Lower leg skin (tissue), 4 donors: ENCODE results near the gene OTUD3. TPM values are rescaled to one million over a fixed set of nuclear protein-coding genes. Genes with fewer than 3 reads are reported as not detected.
"Not testable (repeated sequence)": the region's sequence is repeated elsewhere in the genome, so short reads cannot be mapped to it uniquely, and the experiment has no call there.

Source experiments
- DNase-seq, 2 donors: peaks; one replicate each; pipeline ENCODE4 v3.0.0-alpha.2; 2019; ENCODE audit warnings: low spot score in 2 of 2
- H3K4me3 ChIP-seq: fragments of 200-600 bp; sonication (generic); 2 replicates; pipeline ENCODE4 v1.5.1; 2017; ENCODE audit warnings: mild to moderate bottlenecking, low read depth; ENCODE audit not compliant: poor library complexity, severe bottlenecking
- CTCF ChIP-seq, 3 donors: fragments of 450-650 bp; IDR thresholded peaks; one replicate each; pipeline ENCODE4 v1.5.1; 2016; ENCODE audit warnings: antibody characterized with exemption in 3 of 3, mild to moderate bottlenecking in 3 of 3, moderate library complexity in 2 of 3
- POLR2A ChIP-seq, 2 donors: fragments of 450-650 bp; IDR thresholded peaks; one replicate each; pipeline ENCODE4 v1.6.1; 2016 to 2017; ENCODE audit warnings: antibody characterized with exemption in 2 of 2, mild to moderate bottlenecking in 1 of 2, moderate library complexity in 1 of 2
- WGBS, 2 donors: methylation state at CpG; one replicate each; pipeline ENCODE4 v1.1.5; 2018; 5-methylcytosine and 5-hydroxymethylcytosine counted together
- intact Hi-C: fragments of 100-400 bp; cut with DNase I; formaldehyde crosslinking; loops from one replicate; pipeline ENCODE4 v1.15.0; 2023; ENCODE audit warnings: low total_unique reads
- total RNA-seq, 4 donors: library from RNA; depleted of rRNA; stranded (reverse); fragments of >200 nt; gene quantifications; one replicate each; pipeline ENCODE4 v1.1.0, GENCODE V29; 2016

OTUD3 gene
- total RNA-seq, 4 donors from 2014 or later: 4.7 to 5.9 (median 5.2) TPM

GRCh38 chr1:19923137-19923952 lies 41.1 kb downstream of the OTUD3 start, which contains the start of gene PLA2G2E:
TSS of gene PLA2G2E (minus strand) at chr1:19923617. CDS start at chr1:19923559, 58 bp downstream.
- no peak for DNase-seq
- H3K4me3 ChIP-seq: no peak within 1 kb of the TSS
- no peak for TF ChIP-seq CTCF (IDR thresholded peaks at IDR 0.05)
- TF ChIP-seq POLR2A (IDR thresholded peaks at IDR 0.05): no peak
- intact Hi-C loops: no loop called here
- 61 to 68% methylated on average over 14 of the region's 14 CpGs for WGBS, 2 donors

- TF ChIP-seq POLR2A (IDR thresholded peaks at IDR 0.05): no peak
- no peak for TF ChIP-seq CTCF (IDR thresholded peaks at IDR 0.05)
- no peak overlapping the region for H3K4me3 ChIP-seq
- DNase-seq: no peak
- intact Hi-C loops: no loop called here
- 75 to 77% methylated on average over 12 to 13 of the region's 13 CpGs for WGBS, 2 donors
Observed at GRCh38 chr1:19923953-19924346, 41.8 kb downstream of the OTUD3 start.

GRCh38 chr1:19925342-19926070 lies 43.3 kb downstream of the OTUD3 start:
- 41 to 62% methylated on average over 7 of the region's 7 CpGs for WGBS, 2 donors

GRCh38 chr1:19926296-19927129 lies 44.3 kb downstream of the OTUD3 start:
- TF ChIP-seq CTCF (IDR thresholded peaks at IDR 0.05) (no peak), POLR2A (IDR thresholded peaks at IDR 0.05) (no peak)
- DNase-seq: no peak
- 65 to 72% methylated on average over 8 of the region's 8 CpGs for WGBS, 2 donors
- no peak overlapping the region for H3K4me3 ChIP-seq
- intact Hi-C loops: no loop called here

More at GRCh38 chr1:19925342-19926070, 43.3 kb downstream of the OTUD3 start:
- no peak for DNase-seq
- no peak overlapping the region for H3K4me3 ChIP-seq
- TF ChIP-seq CTCF (IDR thresholded peaks at IDR 0.05) (no peak), POLR2A (IDR thresholded peaks at IDR 0.05) (no peak)
- intact Hi-C loops: no loop called here

GRCh38 chr1:19927130-19927421 lies 44.9 kb downstream of the OTUD3 start:
- 84 to 88% methylated on average over 3 of the region's 3 CpGs for WGBS, 2 donors
- DNase-seq, H3K4me3 ChIP-seq, intact Hi-C loops: not testable (repeated sequence)

GRCh38 chr1:19932866-19933265 lies 50.7 kb downstream of the OTUD3 start:
- DNase-seq: no peak
- WGBS, 2 donors: 0% methylated on average over 1 of the region's 1 CpG
- no peak overlapping the region for H3K4me3 ChIP-seq
- TF ChIP-seq CTCF (IDR thresholded peaks at IDR 0.05): no peak
- no peak for TF ChIP-seq POLR2A (IDR thresholded peaks at IDR 0.05)
- intact Hi-C loops: no loop called here
